Keratinocyte (primary cell): ENCODE measurements around the gene XPA.

Experiments
- CTCF ChIP-seq, 3 experiments: IDR thresholded peaks in 1 of 3; conservative IDR thresholded peaks in 1 of 3; optimal IDR thresholded peaks in 1 of 3; 2 replicates in 2 of 3; 3 replicates in 1 of 3; pipeline versions ENCODE3 to v1.5.1; 2011; ENCODE audit warnings: low read length in 3 of 3, mild to moderate bottlenecking in 3 of 3, moderate library complexity in 2 of 3, control low read depth in 1 of 3, inconsistent platforms in 1 of 3; ENCODE audit not compliant: insufficient read depth in 2 of 3; ENCODE audit errors: extremely low read depth in 1 of 3
- EZH2 ChIP-seq: IDR thresholded peaks from one replicate; pipeline ENCODE4 v1.6.1; 2012; ENCODE audit warnings: inconsistent platforms, mild to moderate bottlenecking, low read length, moderate library complexity

DNA sequence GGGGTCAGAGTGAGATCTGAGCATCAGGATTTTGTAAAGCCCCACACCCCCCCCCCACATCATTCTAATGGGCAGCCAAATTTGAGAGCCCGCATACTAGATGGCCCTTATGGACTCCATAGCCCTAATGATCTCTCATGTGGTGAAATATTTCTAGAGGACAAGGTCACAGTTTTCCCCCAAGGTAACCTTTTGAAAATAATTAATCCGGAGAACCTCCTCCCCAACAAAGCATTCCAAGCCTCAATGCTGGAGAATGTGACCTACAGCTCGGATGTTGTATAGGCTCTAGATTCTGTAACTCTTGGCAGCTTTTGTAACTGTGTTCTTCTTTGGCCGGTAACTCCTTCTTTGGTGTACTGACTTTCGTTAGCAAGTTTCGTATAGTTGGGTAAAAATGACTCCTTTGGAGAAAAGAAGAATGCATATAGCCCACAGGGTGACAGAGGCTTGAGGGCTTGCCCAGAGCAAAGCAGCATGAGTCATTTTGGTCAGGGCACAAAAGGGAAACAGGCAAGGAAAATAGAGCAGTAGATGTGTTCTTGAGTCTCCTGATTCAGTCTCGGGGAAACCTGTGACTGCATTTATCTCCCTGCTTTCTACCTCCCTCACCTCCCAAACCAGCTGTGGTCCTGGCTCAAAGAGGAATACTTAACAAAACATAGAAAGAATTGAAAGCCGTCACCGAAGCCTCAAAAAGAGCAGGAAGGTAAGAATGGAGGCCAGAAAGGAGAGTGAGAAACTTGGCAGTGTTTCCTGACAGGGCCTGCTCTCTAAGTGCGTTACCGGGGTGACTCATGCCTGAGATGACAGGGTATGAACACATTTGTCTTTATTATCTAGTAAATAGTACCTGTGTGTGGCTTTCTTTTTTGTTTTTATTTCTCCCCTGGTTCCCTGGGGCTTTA, 6.6 kb upstream of the XPA start:
- TF ChIP-seq CTCF (optimal IDR thresholded peaks at IDR 0.05 in 1 of 3, IDR thresholded peaks at IDR 0.05 in 1 of 3, conservative IDR thresholded peaks at IDR 0.05 in 1 of 3; ENCODE audit: extremely low read depth in 1 of 3, insufficient read depth in 2 of 3, low read length in 3 of 3), result no peak
- no peak for TF ChIP-seq EZH2
